ENCODE data around the gene SFRP5. TPM values are rescaled to one million over a fixed set of nuclear protein-coding genes. Genes with fewer than 3 reads are reported as not detected.

The SFRP5 gene
- total RNA-seq, 1 donor from 2014 or later, result 1.7 TPM

DNA sequence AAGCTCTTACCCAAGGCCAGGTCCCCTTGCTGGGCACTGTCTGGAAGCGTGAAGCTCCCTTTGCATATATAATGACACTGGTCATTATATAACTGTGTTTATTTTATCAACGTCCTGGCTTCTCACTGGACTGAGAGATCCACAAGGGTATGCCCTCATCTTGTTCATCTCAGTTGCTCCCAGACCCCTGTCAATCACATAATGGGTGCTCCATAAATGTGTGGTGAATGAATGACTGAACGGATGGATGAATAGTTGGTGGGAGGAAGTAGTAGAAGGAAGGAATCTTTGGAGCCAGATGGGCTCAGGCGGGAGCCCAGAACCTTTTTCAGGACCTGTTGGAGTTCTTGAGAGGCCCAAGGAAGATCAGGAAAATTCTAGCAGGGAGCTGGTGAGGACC lies 7.7 kb upstream of the SFRP5 start:
- Histone ChIP-seq H3K27me3 (no peaks in the 10 kb centered on the region), H3K4me3 (no peak overlapping the region), H3K4me1 (no peaks in the 10 kb centered on the region), H3K36me3 (no peaks in the 10 kb centered on the region), H3K27ac (no peak overlapping the region), H3K9me3 (no peaks in the 10 kb centered on the region)
- TF ChIP-seq POLR2AphosphoS5 (IDR thresholded peaks at IDR 0.05; ENCODE audit: insufficient read depth in 1 of 2, low read depth in 1 of 2) (no peak), POLR2A (IDR thresholded peaks at IDR 0.05) (no peak)
- TF ChIP-seq, protein P1, sequence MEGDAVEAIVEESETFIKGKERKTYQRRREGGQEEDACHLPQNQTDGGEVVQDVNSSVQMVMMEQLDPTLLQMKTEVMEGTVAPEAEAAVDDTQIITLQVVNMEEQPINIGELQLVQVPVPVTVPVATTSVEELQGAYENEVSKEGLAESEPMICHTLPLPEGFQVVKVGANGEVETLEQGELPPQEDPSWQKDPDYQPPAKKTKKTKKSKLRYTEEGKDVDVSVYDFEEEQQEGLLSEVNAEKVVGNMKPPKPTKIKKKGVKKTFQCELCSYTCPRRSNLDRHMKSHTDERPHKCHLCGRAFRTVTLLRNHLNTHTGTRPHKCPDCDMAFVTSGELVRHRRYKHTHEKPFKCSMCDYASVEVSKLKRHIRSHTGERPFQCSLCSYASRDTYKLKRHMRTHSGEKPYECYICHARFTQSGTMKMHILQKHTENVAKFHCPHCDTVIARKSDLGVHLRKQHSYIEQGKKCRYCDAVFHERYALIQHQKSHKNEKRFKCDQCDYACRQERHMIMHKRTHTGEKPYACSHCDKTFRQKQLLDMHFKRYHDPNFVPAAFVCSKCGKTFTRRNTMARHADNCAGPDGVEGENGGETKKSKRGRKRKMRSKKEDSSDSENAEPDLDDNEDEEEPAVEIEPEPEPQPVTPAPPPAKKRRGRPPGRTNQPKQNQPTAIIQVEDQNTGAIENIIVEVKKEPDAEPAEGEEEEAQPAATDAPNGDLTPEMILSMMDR (IDR thresholded peaks at IDR 0.05), result no peak
- no peak for DNase-seq (ENCODE audit: extremely low spot score in 2 of 2)
- intact Hi-C loops (cut with DNase I), result no loop called here

DNA sequence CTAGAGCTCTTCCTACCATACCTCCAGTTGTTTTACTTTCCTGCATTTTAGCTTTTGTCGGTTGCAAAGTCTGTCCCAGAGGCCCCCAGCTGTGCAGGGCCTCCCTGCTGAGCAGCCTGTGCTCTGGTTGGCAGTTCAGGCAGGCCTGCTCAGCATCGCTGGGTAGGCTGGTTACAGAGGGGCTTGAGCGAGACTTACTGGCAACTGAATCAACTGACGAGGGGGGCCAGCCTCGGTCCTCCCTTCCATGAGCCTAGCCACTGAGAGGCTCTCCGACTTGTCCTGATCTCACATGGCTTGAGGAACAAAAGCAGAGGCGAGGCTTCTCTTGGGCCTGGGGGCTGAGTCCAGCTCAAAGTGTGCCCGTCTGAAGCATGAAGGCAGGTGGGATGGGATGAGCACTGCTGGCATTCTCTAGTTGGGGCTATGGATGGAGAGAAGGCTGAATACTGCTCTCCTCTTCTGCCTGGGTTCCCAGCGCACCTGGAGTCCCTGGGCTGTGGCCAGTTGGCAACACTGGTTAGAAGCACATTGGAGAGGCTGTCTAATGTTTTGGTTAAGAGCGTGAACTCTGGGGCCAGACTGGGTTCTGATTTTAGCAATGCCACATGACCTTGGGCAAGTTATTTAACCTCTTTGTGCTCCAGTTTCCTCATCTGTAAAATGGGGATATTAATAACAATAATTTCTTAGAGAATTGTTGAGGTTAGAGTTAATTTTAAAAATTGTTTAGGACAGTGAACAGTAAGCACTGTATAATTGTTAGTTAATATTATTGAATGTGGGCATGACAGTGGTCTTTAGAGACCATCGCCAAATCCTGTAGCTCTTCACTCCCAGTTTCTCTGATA lies 6.9 kb upstream of the SFRP5 start:
- H3K4me3 ChIP-seq, result no peak overlapping the region
- H3K36me3 ChIP-seq, result no peaks in the 10 kb centered on the region
- H3K27me3 ChIP-seq, result no peaks in the 10 kb centered on the region
- DNase-seq (ENCODE audit: extremely low spot score in 2 of 2), result no peak
- no peak overlapping the region for H3K27ac ChIP-seq
- intact Hi-C loops (cut with DNase I), result no loop called here
- no peaks in the 10 kb centered on the region for H3K9me3 ChIP-seq
- TF ChIP-seq, protein P1 (IDR thresholded peaks at IDR 0.05), result no peak
- no peak for TF ChIP-seq POLR2A (IDR thresholded peaks at IDR 0.05)
- TF ChIP-seq POLR2AphosphoS5 (IDR thresholded peaks at IDR 0.05; ENCODE audit: insufficient read depth in 1 of 2, low read depth in 1 of 2), result no peak
- H3K4me1 ChIP-seq, result no peaks in the 10 kb centered on the region

DNA sequence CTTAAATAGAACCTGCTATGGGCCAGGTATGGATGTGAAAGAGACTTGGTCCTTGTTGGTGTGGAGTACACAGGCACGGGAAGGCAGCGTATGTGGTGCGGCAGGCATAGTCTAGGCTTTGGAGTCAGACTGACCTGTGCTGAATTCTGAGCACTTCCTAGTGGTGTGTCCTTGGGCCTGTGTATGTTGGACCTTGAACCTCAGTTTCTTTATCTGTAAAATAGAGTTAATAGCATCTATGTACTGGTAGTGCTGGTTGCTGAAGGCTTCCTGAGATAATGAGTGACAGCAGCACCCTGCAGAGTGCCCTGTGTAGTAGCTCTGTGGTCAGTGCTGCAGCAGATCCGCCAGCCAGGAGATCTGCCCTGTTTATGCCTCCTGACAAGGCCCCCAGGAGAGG lies 5.3 kb upstream of the SFRP5 start:
- Histone ChIP-seq H3K4me3 (no peak overlapping the region), H3K36me3 (no peaks in the 10 kb centered on the region), H3K9me3 (no peaks in the 10 kb centered on the region), H3K4me1 (no peaks in the 10 kb centered on the region), H3K27me3 (no peaks in the 10 kb centered on the region), H3K27ac (no peak overlapping the region)
- intact Hi-C loops (cut with DNase I), result no loop called here
- DNase-seq (ENCODE audit: extremely low spot score in 2 of 2), result no peak
- TF ChIP-seq POLR2A (IDR thresholded peaks at IDR 0.05) (no peak), POLR2AphosphoS5 (IDR thresholded peaks at IDR 0.05; ENCODE audit: insufficient read depth in 1 of 2, low read depth in 1 of 2) (no peak)
- TF ChIP-seq, protein P1 (IDR thresholded peaks at IDR 0.05), result no peak

DNA sequence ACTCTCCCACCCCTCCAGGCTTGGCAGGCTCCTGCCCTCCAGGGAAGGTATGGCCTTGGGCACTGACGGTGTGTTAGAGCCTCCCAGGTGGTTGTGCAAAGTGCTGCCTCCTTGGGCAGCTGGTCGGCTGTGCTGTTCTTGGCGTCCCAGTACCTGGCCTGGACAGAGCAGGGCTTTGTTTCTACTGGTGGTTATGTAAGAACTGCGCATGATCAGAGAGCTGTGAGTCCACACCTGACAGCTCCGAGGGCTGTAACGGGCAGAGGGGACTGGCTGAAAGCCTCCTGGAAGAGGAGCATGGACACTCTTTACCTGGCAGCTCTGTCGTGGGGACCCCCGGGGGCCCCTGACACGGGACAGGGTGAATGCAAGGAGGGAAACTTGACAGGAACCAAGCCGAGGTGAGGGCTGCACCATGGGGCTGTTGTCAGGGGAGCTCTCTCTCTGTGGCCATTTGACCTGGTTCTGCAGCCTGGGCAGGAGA lies 3.1 kb upstream of the SFRP5 start:
- DNase-seq (ENCODE audit: extremely low spot score in 2 of 2), result no peak
- Histone ChIP-seq H3K4me3 (no peak overlapping the region), H3K36me3 (no peaks in the 10 kb centered on the region), H3K4me1 (peaks cover 6% of the 10 kb centered on the region), H3K27me3 (peaks cover 4% of the 10 kb centered on the region), H3K27ac (no peak overlapping the region), H3K9me3 (no peaks in the 10 kb centered on the region)
- TF ChIP-seq POLR2AphosphoS5 (IDR thresholded peaks at IDR 0.05; ENCODE audit: insufficient read depth in 1 of 2, low read depth in 1 of 2), result no peak
- TF ChIP-seq, protein P1 (IDR thresholded peaks at IDR 0.05), result no peak
- TF ChIP-seq POLR2A (IDR thresholded peaks at IDR 0.05), result no peak
- intact Hi-C loops (cut with DNase I), result no loop called here

DNA sequence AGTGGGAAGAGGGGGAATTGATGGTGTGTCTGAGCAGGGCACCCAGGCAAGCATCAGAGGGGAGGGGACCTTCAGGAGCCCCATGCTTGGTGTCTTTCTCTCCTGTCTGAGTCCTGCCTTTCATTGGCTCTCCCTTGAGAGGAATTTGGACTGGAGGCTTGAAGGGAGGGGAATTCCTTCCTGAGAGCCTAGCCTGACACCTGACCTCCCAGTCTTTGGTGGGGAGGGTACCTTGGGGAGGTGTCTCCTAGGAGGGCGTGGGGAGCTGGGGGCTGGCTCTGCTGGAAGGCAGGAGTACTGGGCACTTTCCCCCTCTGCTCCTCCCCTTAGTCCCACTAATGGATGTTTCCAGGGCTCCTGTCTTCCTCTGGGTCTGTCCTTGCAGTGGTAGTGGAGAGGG lies 1.3 kb upstream of the SFRP5 start:
- H3K27ac ChIP-seq, result no peak overlapping the region
- no peak overlapping the region for H3K4me3 ChIP-seq
- H3K36me3 ChIP-seq, result no peaks in the 10 kb centered on the region
- peaks cover 6% of the 10 kb centered on the region for H3K4me1 ChIP-seq
- H3K9me3 ChIP-seq, result no peaks in the 10 kb centered on the region
- DNase-seq (ENCODE audit: extremely low spot score in 2 of 2), result no peak
- intact Hi-C loops (cut with DNase I), result no loop called here
- H3K27me3 ChIP-seq, result peaks cover 4% of the 10 kb centered on the region
- TF ChIP-seq POLR2AphosphoS5 (IDR thresholded peaks at IDR 0.05; ENCODE audit: insufficient read depth in 1 of 2, low read depth in 1 of 2), result no peak
- TF ChIP-seq, protein P1 (IDR thresholded peaks at IDR 0.05), result no peak
- no peak for TF ChIP-seq POLR2A (IDR thresholded peaks at IDR 0.05)

All from vagina (tissue), 2 donors.